Kidney (tissue), 14 donors: ENCODE results near the gene RASAL1. TPM values are rescaled to one million over a fixed set of nuclear protein-coding genes. Genes with fewer than 3 reads are reported as not detected.

Source experiments
- DNase-seq, 5 donors: peaks; one replicate each; pipeline ENCODE4 v3.0.0-alpha.2; 2013 to 2020
- FAIRE-seq: peaks from 2 replicates; lab custom pipeline; 2012; peaks lifted over from hg19 to GRCh38; lab: Jason Lieb, UNC
- H3K27ac ChIP-seq, 2 donors: one replicate each; pipeline ENCODE4 v1.7.0; 2013; ENCODE audit warnings: low read depth in 2 of 2, low read length in 2 of 2, inconsistent platforms in 1 of 2
- H3K27me3 ChIP-seq: one replicate; pipeline ENCODE4 v1.7.1; 2013; ENCODE audit warnings: low read length, inconsistent platforms; ENCODE audit not compliant: control insufficient read depth, insufficient read depth
- H3K36me3 ChIP-seq, 3 donors: one replicate each; pipeline versions ENCODE4 v1.7.0 to v1.7.1; 2013; ENCODE audit warnings: low read length in 3 of 3, control low read depth in 1 of 3, inconsistent platforms in 1 of 3; ENCODE audit not compliant: insufficient read depth in 3 of 3, control insufficient read depth in 2 of 3
- H3K4me1 ChIP-seq, 3 donors: one replicate each; pipeline versions ENCODE4 v1.7.0 to v1.7.1; 2013; ENCODE audit warnings: low read length in 3 of 3, inconsistent platforms in 1 of 3, low read depth in 1 of 3; ENCODE audit not compliant: control insufficient read depth in 2 of 3, insufficient read depth in 2 of 3
- H3K4me3 ChIP-seq, 3 donors: one replicate each; pipeline versions ENCODE4 v1.7.0 to v1.8.1; 2013; ENCODE audit warnings: low read length in 3 of 3, control low read depth in 1 of 3, inconsistent platforms in 1 of 3
- H3K9ac ChIP-seq, 3 donors: one replicate each; pipeline versions ENCODE4 v1.7.0 to v1.7.1; 2013; ENCODE audit warnings: low read length in 3 of 3, control low read depth in 1 of 3, inconsistent platforms in 1 of 3
- H3K9me3 ChIP-seq, 3 donors: one replicate each; pipeline versions ENCODE4 v1.7.0 to v1.7.1; 2013; ENCODE audit warnings: low read length in 3 of 3, control low read depth in 1 of 3, inconsistent platforms in 1 of 3; ENCODE audit not compliant: control insufficient read depth in 2 of 3, insufficient read depth in 1 of 3
- intact Hi-C: fragments of 100-400 bp; cut with DNase I; formaldehyde crosslinking; loops from one replicate; pipeline ENCODE4 v1.11.1; 2022
- polyA plus RNA-seq: library from polyadenylated mRNA; stranded (reverse); fragments of 350-450 nt; fragmentation: Illumina TruSeq; extraction: RNeasy Lipid Tissue Mini Kit (QIAGEN cat#74804); gene quantifications from one replicate; pipeline ENCODE4 v1.2.3, GENCODE V29; 2014; ENCODE audit warnings: low read depth, low replicate concordance; ENCODE audit not compliant: insufficient read depth
- total RNA-seq: library from RNA; stranded (reverse); fragmentation: NEBNext Ultra II Directional; extraction: Animal tissue kit (Norgen Biotek cat#: 25700); gene quantifications from one replicate; pipeline ENCODE4 v1.2.1, GENCODE V29; 2021
- TF ChIP-seq, protein P1 (sequence below): IDR thresholded peaks from 3 replicates; pipeline ENCODE4 v1.5.1; 2012; ENCODE audit warnings: mild to moderate bottlenecking, moderate library complexity, borderline replicate concordance; ENCODE audit not compliant: insufficient read depth; ENCODE audit errors: extremely low read depth
- donor health status: control.
- donor health status: control.
- donor health status: control.
- donor health status: control.
- donor health status: control.
- donor health status: DM: yes; HTN: yes; CAD: no.
- donor health status: Normal renal cell carcinoma (clear cell type).

RASAL1 gene
- total and polyA plus RNA-seq, 2 donors from 2014 or later = 23.5 to 58.3 TPM

DNA sequence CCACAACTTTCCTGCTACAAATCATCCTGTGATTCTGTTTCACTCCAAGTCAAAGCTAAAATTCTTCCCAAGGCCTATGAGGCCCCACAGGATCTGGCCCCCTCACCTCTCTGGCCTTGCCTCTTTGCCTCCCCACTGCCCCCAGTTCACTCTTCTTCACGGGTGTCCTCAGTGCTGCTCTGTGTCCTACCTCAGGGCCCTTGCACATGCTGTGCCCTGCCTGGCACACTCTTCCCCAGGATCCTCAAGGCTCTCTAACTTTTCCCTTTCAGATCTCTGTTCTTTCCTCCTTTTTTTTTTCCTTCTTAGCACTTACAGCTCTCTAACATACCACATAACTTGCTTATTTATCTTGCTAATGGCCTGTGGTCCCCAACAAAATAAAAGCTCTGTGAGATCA, 29.2 kb downstream of the RASAL1 start:
- no peaks in the 10 kb centered on the region for H3K9me3 ChIP-seq
- H3K9ac ChIP-seq = no peak overlapping the region
- intact Hi-C loops = no loop called here
- DNase-seq (peak in 1 of 5 donors; percentile 16), FAIRE-seq (no peak)
- H3K4me1 ChIP-seq = peaks cover 0 to 2% (median 0%) of the 10 kb centered on the region in 3 donors
- TF ChIP-seq, protein P1, sequence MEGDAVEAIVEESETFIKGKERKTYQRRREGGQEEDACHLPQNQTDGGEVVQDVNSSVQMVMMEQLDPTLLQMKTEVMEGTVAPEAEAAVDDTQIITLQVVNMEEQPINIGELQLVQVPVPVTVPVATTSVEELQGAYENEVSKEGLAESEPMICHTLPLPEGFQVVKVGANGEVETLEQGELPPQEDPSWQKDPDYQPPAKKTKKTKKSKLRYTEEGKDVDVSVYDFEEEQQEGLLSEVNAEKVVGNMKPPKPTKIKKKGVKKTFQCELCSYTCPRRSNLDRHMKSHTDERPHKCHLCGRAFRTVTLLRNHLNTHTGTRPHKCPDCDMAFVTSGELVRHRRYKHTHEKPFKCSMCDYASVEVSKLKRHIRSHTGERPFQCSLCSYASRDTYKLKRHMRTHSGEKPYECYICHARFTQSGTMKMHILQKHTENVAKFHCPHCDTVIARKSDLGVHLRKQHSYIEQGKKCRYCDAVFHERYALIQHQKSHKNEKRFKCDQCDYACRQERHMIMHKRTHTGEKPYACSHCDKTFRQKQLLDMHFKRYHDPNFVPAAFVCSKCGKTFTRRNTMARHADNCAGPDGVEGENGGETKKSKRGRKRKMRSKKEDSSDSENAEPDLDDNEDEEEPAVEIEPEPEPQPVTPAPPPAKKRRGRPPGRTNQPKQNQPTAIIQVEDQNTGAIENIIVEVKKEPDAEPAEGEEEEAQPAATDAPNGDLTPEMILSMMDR = no peak
- H3K4me3 ChIP-seq = no peak overlapping the region
- H3K36me3 ChIP-seq = no peaks in the 10 kb centered on the region
- H3K27me3 ChIP-seq = no peaks in the 10 kb centered on the region
- H3K27ac ChIP-seq = no peak overlapping the region

DNA sequence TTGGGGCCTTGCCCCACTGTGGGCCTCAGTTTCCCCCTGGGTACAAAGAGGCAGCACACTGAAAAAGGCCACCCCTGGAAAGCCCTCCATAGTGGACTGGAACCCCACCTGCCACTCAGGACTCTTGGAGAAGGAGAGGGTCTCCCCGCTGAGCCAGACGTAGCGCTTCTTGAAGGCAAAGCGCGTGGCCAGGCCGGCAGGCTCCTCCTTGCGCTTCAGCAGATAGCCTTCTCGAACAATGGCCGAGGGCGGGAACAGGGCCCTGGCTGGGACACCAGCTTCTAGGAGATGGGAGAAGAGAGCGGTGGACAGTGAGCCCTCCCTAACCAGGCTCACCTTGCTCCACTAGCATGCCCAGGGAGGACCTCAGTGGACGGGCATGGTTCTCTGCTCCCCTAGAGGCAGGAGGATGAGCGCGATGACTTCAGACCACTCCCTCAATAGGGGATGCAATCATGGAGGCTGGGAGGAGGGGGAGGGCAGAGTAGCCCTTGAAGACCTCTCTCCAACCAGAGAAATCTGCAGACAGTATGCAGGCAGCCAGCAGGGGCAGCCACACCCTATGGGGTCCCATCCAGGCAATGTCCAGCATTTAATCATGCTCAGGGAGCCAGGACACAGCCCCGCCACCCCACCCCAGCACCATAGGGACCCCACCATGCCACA, 29.8 kb downstream of the RASAL1 start:
- Histone ChIP-seq H3K4me1 (peaks cover 0 to 2% (median 0%) of the 10 kb centered on the region in 3 donors), H3K4me3 (no peak overlapping the region), H3K27me3 (no peaks in the 10 kb centered on the region), H3K9me3 (no peaks in the 10 kb centered on the region), H3K9ac (no peak overlapping the region), H3K36me3 (no peaks in the 10 kb centered on the region), H3K27ac (no peak overlapping the region)
- intact Hi-C loops = no loop called here
- DNase-seq (peak in 1 of 5 donors; percentile 66), FAIRE-seq (no peak)
- TF ChIP-seq, protein P1 = no peak

DNA sequence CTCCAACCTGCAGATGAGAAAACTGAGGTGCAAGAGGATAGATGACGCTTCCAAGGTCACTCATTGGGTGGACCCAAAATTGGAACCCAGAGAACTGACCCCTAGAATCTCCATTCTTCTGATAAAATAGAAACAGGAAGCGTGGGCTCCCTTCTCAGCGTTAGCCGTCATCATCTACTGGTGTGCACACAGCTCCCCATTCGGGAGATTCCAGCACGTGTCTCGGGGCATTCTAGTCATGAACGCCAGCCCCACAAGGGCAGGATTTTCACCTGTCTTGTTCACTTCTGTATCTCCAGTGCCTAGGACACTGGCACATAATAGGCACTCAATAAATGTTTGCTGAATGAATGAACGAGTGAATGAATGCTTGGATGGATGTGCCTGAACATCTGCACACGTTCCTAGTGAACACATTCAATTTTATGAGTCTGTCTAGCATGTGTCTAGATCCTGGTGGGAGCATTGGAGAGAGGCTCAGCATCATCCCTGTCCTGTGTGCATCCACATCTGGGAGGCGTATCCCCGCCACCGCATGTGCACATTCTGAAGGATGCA, 30.5 kb downstream of the RASAL1 start:
- Histone ChIP-seq H3K4me1 (peaks cover 0 to 2% (median 0%) of the 10 kb centered on the region in 3 donors), H3K4me3 (no peak overlapping the region), H3K27ac (no peak overlapping the region), H3K9me3 (no peaks in the 10 kb centered on the region), H3K27me3 (no peaks in the 10 kb centered on the region), H3K9ac (no peak overlapping the region), H3K36me3 (no peaks in the 10 kb centered on the region)
- peak in 1 of 5 donors; percentile 10 for DNase-seq
- no peak for FAIRE-seq
- intact Hi-C loops = no loop called here
- TF ChIP-seq, protein P1 = no peak
